BJ (cell line): ENCODE measurements around the gene BORCS5. TPM values are rescaled to one million over a fixed set of nuclear protein-coding genes. Genes with fewer than 3 reads are reported as not detected.

Source experiments
- CTCF ChIA-PET: fragments of 350-600 bp; formaldehyde crosslinking; extraction: SDS; loops from one replicate; lab custom pipeline; 2021; ENCODE audit warnings: antibody characterized with exemption, inconsistent platforms; lab: Yijun Ruan, JAX
- POLR2A ChIA-PET: fragments of 300-600 bp; sonication (Branson Sonifier 250); formaldehyde crosslinking; extraction: SDS; loops from one replicate; lab custom pipeline; 2021; ENCODE audit warnings: antibody characterized with exemption; lab: Charles Lee
- DNase-seq: peaks from one replicate; pipeline ENCODE4 v3.0.0-alpha.2; 2011; ENCODE audit warnings: low read depth
- H3K27me3 ChIP-seq: 2 replicates; pipeline ENCODE4 v1.6.0; 2011; ENCODE audit warnings: low read length; ENCODE audit not compliant: control insufficient read depth, insufficient read depth
- H3K36me3 ChIP-seq: 2 replicates; pipeline ENCODE4 v1.5.1; 2011; ENCODE audit warnings: low read length; ENCODE audit not compliant: control insufficient read depth, insufficient read depth
- H3K4me3 ChIP-seq: 2 replicates; pipeline ENCODE4 v1.5.1; 2011; ENCODE audit warnings: low read depth, mild to moderate bottlenecking, control low read depth, low read length
- CTCF ChIP-seq: IDR thresholded peaks from 2 replicates; pipeline ENCODE4 v1.5.1; 2011; ENCODE audit warnings: low read depth, mild to moderate bottlenecking, control low read depth, inconsistent platforms, low read length, moderate library complexity; ENCODE audit not compliant: insufficient read depth
- polyA plus RNA-seq: library from polyadenylated mRNA; depleted of rRNA; stranded (reverse); fragments of >200 nt; gene quantifications from 2 replicates; pipeline ENCODE4 v1.2.3, GENCODE V29; 2011

The BORCS5 gene
- polyA plus RNA-seq, 1 experiment: 11.9 TPM

GRCh38 chr12:12365446-12365802 lies 8.5 kb downstream of the BORCS5 start:
- 0 out of 2 replicates have a peak, but pooled peaks cover 1% of the 10 kb centered on the region for H3K36me3 ChIP-seq
- H3K4me3 ChIP-seq: no peak overlapping the region
- TF ChIP-seq CTCF: no peak
- no peaks in the 10 kb centered on the region for H3K27me3 ChIP-seq
- ChIA-PET POLR2A (no interaction called here), CTCF (interaction anchor here (0.7 to 1.6 kb wide), 3 partner anchors 10 to 784 kb away, joined by 3 to 5 read pairs (median 3); no protein-coding TSS in a partner anchor)
- no peak for DNase-seq

DNA sequence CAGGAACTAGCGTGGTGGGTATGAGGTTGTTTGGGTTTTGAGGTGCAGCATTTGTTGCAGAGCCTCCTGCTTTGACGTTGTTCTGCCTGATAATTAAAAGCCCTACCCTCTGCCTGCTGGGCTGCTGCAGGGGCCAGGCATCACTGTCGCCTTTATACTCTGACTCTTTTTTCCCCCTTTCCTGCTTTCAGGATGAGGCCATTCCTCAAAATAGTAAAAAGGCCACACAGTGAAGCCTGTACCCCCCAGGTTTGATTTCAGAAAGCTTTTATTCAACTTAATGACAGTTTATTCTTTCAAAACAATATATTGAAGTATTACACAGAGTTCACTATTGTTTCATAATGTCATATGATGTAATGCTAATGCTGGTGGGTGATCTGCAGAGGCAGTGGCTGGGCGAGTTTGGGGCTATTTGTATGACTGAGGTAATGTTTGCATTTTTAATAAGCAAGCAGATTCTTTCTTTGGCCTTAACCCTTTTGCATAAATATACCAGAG lies 9.1 kb downstream of the BORCS5 start:
- Histone ChIP-seq H3K4me3 (no peak overlapping the region), H3K36me3 (0 out of 2 replicates have a peak, but pooled peaks cover 1% of the 10 kb centered on the region), H3K27me3 (no peaks in the 10 kb centered on the region)
- DNase-seq: no peak
- ChIA-PET POLR2A (no interaction called here), CTCF (interaction anchor here (0.7 to 1.6 kb wide), 2 partner anchors 9 to 785 kb away, joined by 3 to 5 read pairs; no protein-coding TSS in a partner anchor)
- no peak for TF ChIP-seq CTCF

- Histone ChIP-seq H3K27me3 (no peaks in the 10 kb centered on the region), H3K4me3 (no peak overlapping the region), H3K36me3 (peaks cover 1% of the 10 kb centered on the region; the same call in 1 of the 2 replicates)
- ChIA-PET POLR2A (interaction anchor here (0.5 kb wide), 1 partner anchor 14 kb away, joined by 3 read pairs; no protein-coding TSS in a partner anchor), CTCF (interaction anchor here (0.8 to 1.6 kb wide), 7 partner anchors 8 to 349 kb away, joined by 3 to 5 read pairs (median 4); no protein-coding TSS in a partner anchor)
- TF ChIP-seq CTCF: no peak
- DNase-seq: no peak
Measured at GRCh38 chr12:12366701-12367481, 10.0 kb downstream of the BORCS5 start.

DNA sequence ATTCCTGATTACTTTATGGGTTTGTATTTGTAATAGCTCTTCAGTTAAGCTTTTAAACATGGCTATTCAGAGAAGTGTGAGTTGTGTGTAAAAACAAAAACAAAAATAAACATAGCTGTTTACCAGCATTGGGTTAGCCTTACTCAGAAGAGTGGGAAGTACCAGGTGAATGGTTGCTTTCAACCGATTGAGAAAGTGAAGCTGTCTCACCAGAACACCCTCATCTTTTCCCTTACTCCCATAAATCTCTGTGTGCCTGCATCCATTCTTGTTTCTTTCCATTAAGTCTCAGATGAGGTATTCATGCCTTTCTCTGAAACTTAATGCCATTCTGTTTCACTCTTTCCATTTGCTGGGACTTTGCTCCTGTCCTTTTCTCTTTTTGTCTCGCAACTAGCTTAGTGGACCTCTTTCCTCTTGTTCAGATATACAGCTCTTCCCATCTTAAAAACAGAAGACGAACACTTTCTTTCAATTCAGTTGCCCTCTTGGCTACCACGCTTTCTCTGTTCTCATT lies 10.7 kb downstream of the BORCS5 start:
- no peak overlapping the region for H3K4me3 ChIP-seq
- ChIA-PET CTCF (interaction anchor here (0.8 to 1.6 kb wide), 7 partner anchors 9 to 348 kb away, joined by 3 to 5 read pairs (median 4); no protein-coding TSS in a partner anchor), POLR2A (no interaction called here)
- no peak for TF ChIP-seq CTCF
- no peaks in the 10 kb centered on the region for H3K27me3 ChIP-seq
- no peak for DNase-seq
- peaks cover 1% of the 10 kb centered on the region; the same call in 1 of the 2 replicates for H3K36me3 ChIP-seq
